Left colon (tissue), 2 donors: ENCODE data around the gene ST6GALNAC5. TPM values are rescaled to one million over a fixed set of nuclear protein-coding genes. Genes with fewer than 3 reads are reported as not detected.

Source experiments
- ATAC-seq: fragments of 200-7000 bp; cut with Tn5 transposase; one replicate; pipeline ENCODE4 v1.9.1; 2020; ENCODE audit warnings: mild to moderate bottlenecking, moderate library complexity
- DNase-seq, 2 donors: peaks; one replicate each; pipeline ENCODE4 v3.0.0-alpha.2; 2020
- intact Hi-C, 2 donors: fragments of 100-400 bp; cut with DNase I in 1 of 2; cut with micrococcal nuclease in 1 of 2; formaldehyde crosslinking; loops; one replicate each; pipeline versions ENCODE4 v1.11.2 to v1.14.0; 2022; cut with DNase I, micrococcal nuclease
- total RNA-seq, 2 donors: library from RNA; stranded (reverse); fragmentation: NEBNext Ultra II Directional; extraction: Animal tissue kit (Norgen Biotek cat#: 25700); gene quantifications; one replicate each; pipeline ENCODE4 v1.2.1, GENCODE V29; 2021
- donor health status: DM: no; HTN: no; CAD: no.
- donor health status: DM: yes; HTN: yes; CAD: no.

ST6GALNAC5 gene
- total RNA-seq, 2 donors from 2014 or later: 0.31 to 1.5 TPM

DNA sequence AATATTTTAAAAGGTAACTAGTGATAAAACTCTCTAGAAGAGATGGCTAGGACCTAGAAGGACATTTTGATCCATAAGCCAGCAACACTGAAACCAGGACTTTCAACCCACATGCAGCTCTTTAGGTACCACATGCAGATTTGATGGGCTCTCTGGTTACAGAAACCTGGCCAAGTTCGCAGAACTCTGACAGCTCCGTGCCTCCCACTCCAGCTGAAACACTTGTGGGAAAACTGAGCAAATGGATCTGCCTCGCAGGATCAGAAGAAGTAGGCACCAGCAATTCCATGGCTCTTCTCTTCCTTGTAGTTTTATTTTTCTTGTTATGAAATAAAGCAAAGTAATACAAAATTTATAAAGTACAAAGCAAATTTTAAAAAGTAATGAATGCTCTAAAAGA, 58.5 kb downstream of the ST6GALNAC5 start:
- intact Hi-C loops: no loop called here
- ATAC-seq: no peak

DNA sequence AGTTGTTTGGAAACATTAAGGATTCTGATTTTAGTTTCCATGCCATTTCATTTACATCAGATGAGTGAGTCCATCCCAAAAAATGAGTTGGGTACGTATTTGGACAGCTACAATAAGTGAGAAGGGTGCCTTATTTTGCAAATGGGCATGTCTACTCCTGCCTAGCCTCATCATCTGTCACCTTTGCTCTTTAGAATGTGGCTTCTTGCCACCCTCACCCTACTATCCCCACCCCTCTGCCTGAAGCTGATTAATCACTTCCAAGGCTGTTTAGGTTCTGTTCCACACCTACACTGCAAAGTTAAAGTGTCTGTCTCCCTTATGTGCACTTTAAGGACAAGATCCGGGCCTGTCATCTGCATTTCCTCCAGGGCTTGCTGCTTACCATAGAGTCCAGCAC, 61.2 kb downstream of the ST6GALNAC5 start:
- DNase-seq (no peak), ATAC-seq (no peak)
- intact Hi-C loops: no loop called here

More for the DNA sequence above, 58.5 kb downstream of the ST6GALNAC5 start:
- DNase-seq: no peak

DNA sequence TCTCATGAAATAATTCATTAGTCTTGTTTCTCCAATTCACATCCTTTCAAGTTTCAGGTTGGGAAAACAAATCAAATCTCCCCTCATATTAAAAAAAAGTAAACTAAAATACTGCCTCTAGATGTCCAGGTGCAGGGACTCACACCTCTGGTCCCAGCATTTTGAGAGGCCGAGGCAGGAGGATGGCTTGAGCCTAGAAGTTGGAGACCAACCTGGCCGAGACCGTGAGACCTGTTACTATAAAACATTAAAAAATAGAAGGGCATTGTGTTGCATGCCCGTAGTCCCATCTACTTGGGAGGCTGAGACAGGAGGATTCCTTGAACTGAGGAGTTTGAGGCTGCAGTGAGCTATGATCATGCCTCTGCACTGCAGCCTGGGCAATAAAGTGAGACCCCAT, 61.9 kb downstream of the ST6GALNAC5 start:
- ATAC-seq (no peak), DNase-seq (no peak)
- intact Hi-C loops: no loop called here

DNA sequence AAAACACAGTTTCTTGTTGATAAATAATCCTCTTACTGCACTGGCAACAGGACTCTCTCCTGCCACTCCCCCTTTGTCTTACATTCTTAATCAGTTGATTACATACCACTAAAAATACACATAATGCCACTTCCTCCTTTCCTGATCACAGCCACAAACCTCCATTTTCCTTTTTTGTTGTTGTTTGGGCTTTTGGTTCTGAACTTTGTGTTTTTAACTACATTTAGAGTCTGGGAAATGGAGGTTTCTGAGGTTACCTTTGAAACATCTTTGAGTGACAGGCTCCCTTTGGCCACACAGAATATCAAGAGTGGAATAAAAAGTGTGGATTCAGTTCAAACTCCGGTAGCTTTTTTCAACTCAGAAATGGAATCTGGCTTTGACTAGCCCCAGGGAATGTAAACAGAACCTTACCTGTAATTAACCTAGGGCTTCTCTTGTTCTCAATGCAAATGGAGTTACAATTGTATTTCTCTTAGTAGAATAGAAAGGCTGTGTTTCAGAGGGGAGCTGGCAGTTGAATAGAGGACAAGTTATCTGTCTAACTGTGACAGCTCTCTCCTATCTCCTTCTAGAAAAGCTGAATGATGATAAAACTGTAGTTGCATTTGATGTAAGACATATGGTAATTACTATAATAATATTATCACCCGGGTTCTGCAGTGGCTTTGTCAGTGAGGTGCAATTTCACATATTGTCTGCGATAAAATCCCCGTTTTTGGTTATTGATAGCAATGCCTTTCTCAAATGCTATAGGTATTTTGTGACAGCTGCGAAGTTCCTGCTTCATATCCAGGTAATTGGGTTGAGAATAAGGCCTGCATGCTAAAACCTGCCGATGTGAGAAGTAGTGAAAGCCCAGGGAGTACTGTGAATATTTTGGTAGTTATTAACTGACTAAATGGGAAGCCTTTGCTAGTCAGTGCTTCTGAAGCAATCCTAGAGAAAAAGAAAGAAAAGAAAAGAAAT, 66.9 kb downstream of the ST6GALNAC5 start:
- DNase-seq (no peak), ATAC-seq (no peak)
- intact Hi-C loops: no loop called here

DNA sequence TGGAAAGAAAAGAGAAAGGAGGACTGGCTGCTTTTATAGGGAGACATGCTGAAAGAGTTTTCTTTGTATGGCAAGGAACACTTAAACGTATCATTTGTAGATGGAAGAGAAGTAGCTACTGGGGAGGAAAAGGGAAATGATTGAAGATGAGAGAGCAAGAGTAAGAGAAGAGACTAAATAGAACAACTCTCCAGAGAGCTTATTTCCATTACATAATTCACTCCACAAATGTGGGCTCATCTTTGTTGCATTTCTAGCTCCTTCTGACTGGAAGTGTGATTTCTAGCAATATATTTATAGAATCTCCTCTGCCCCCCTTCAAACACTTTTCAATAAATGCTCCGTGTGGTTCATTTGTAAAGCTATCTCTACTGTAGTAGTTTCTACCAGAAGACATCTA, 71.0 kb downstream of the ST6GALNAC5 start:
- ATAC-seq (no peak), DNase-seq (no peak)
- intact Hi-C loops: no loop called here

DNA sequence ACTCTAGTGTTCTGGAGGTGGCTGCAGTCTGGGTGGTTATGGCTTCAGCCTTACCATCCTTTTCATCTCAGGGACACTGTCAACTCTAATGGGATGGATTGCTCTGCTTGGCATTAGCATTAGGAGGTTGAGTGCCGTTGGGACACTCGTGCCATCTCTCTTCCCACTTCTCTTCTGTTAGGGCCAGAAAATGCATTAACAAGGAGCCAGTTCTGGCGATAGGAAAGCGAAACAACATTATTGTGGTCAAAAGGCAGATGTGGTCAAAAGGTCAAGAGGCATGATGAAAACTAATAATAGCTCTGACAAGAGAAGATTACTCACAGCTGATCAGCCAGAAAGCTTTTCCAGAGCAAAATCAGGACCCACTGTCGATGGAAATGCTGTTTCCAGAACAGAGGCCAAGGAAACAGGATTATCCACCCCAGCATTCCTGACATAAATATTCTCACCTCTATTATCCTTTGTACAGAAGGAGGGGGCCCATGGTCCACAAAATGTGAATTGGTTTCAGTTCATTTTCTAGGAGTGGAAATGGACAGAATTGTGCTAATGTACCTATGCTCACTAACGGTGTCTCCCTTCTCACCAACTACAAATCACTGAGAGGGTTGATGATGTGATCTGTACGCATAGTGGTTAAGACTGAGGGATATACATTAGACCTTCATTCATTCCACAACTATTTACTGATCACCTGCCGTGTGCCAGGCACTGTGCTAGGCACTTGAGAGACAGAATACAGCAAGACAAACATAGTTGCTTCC, 72.0 kb downstream of the ST6GALNAC5 start:
- DNase-seq: no peak
- ATAC-seq: no peak
- intact Hi-C loops: no loop called here

DNA sequence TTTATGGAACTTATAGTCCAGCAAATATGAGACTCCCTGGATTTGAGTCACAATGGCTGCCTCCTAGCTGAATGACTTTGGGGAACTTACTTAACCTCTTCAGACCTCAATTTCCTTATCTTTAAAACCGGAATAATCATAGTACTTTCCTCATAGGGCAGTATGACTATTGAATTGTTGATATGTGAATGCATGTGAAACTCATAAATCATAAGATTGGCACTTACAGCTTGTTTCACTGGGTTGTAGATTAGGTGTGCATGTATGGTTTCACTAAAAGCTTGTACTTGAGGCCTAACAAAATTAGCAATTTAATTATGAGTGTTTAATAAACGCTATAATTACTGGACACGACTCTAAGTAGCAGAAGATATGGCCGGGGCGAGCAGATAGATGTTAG, 72.5 kb downstream of the ST6GALNAC5 start:
- intact Hi-C loops: no loop called here
- ATAC-seq: no peak
- DNase-seq: no peak

DNA sequence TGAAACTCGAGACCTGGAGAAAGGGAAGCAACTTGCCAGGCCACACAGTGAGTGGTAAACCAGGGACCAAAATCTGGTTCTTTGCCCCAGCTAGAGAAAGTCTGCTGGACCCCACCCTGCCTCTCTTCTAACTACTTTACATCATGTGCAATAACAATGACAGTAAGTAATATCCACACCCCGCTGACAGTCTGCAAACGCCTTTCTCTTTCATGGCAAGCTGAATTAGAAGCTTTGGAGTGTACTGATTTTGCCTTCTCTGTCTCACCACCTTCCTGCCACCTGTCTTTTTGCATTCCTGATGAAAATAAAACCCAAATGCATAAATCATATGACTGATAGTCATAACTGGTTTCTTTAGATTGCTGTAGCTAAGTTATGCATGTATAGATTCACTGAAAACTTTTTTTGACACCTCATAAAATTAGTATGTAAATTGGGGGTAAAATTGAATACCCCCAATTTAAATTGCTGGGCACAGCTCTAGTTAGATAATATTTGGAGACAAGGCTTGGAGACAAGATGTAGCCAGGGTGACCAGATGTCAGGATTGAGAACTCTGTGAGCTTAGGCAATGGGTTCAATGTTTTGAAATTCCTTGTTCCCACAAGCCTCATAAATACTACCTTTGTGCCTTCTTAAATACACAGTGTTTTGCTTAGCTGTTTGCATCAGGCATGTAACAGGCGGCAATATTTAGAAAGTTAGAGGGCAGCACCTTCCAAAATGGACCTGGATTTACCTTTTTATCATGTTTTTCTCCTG, 73.5 kb downstream of the ST6GALNAC5 start:
- no peak for ATAC-seq
- no peak for DNase-seq
- intact Hi-C loops: no loop called here

DNA sequence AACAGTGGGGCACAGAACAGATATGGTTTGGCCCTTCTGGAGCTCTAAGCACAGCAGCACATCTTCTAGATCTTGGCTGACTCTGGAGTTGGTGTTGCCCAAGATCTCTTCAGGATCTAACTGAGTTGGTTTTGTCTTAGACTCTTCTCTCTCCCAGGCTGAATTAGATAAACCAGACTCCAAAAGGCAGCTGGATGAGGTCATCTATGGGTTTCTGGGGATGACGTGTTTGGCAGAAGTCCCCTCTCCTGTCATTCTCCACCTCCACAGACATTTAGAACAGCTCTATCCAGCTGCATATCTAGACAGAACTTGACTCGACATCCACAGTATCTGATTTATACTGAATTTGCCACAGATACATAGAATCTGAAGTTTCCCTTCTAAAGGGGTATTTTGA, 75.3 kb downstream of the ST6GALNAC5 start:
- intact Hi-C loops: no loop called here
- no peak for ATAC-seq
- no peak for DNase-seq

DNA sequence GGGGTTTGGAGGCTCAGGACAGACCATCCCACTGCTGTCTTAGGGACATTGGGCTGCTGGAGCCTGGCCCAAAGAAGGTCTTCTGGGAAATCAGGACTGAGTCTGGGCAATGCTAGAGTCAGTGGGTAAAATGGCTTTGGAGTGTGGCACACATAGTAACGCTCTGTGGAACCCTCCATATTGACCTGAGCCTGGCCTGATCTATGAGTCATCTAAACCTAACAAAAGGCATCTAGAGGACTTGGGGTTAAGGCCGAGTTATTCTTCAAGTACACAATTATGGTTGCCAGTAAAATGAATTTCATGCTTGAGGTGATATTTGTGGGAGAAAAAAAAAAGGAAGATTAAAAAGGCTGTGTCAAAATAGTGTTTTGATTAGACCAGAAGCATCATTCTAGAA, 77.7 kb downstream of the ST6GALNAC5 start:
- DNase-seq (no peak), ATAC-seq (no peak)
- intact Hi-C loops: no loop called here

DNA sequence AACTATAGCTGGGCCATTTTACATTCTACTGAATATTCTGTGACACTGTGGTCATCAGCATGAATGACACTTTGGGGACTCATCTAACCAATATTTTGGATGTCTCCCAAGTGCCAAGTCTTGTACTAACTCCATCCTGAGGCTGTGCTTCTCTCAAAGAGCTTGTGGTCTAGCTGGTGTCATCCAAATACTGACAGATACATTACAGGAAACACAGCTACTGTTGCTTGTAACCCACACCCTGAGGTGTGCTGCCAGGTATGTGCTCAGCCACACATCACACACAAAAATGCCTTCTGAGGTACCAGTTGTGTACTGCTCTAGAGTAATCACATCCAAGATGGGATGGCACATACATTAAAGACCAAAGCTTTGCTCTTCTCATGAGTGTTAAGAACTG, 81.6 kb downstream of the ST6GALNAC5 start:
- ATAC-seq: no peak
- DNase-seq: no peak
- intact Hi-C loops: no loop called here

DNA sequence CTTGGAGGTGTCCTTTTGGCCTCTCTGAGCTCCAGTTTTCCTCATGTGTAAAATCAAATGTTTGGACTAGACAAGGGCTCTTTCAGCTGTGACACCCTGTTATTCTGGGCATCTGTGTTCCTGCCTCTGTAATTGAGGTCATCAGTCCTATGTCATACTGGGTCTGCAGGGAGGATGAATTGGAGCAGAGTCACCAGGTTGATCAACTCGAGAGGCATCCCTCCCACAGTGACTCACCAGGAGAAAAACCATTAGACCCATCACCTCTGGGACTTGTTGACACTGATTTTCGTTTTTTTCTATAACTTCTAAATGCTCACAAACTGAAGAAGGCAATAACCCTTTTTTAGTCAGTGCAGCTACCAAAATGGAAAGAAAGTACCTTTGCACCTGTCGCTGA, 82.2 kb downstream of the ST6GALNAC5 start:
- DNase-seq: no peak
- intact Hi-C loops: no loop called here
- no peak for ATAC-seq

DNA sequence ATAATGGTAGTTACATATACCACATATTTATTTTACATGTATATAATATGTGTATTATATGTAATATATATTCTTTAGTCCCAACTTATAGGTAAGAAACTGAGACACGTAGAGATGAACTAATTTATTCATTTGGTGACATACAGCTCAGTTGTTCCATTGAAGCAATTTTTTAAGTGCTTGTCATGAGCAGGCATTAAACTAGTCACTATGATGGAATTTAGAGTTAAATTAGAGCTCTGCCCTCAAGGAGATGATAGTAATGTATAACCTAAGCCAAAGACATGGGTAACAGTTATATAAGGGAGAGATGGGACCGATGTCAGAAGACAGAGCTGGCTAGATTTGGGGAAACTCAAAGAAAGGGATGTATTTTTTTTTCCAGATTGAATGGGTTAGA, 83.0 kb downstream of the ST6GALNAC5 start:
- ATAC-seq (no peak), DNase-seq (no peak)
- intact Hi-C loops: no loop called here

DNA sequence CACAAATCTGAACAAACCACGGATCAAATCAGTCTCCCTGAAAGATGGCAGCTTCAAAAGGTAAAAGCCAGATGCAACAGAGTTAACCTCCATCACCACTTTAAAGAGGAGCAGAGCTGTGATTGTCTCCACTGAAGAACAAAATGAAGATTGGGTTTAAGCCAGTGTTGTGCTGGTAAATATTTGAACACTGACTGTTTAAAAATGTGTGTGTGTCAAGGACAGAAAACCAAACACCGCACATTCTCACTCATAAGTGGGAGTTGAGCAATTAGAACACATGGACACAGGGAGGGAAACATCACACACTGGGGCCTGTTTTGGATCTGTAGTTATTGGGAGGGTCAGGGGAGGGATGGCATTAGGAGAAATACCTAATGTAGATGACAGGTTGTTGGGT, 83.9 kb downstream of the ST6GALNAC5 start:
- ATAC-seq (no peak), DNase-seq (no peak)
- intact Hi-C loops: no loop called here

DNA sequence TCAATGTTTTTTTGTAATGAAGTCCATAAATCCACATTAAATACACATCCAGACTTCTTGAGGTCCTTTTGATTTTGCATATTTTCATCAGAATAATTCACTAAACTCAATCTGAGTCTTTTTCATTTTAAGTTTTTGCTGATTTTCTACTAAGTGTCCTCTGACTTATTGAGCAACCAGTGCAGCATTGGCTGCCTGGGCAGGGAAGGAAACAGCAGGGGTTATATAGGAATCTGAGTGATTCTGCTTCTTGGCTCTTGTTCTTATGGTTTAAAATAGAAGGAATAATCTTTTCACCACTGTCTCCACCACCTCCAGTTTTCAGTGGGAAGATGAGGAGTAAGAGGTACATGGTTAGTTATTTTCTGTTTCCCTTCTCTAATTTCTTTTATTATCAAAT, 88.4 kb downstream of the ST6GALNAC5 start:
- ATAC-seq: no peak
- intact Hi-C loops: no loop called here
- no peak for DNase-seq

DNA sequence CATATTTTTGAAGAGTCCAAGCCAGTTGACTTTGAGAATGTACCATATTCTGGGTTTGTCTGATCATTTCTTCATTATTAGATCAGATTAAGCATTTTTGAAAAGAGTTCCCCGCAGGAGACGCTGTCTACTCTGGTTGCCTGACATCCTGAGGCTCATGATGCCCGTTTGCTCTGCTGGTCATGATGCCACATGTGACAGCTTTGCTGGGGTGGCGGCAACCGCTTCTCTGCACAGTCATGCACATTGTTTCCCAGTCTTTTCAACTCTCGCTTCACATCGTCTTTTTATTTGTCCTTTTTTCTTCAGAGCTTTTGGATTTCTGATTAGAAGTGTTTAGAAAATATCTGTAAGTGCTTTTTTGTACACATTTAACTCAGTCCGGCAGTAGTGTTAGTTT, 90.7 kb downstream of the ST6GALNAC5 start:
- intact Hi-C loops: no loop called here
- no peak for DNase-seq
- ATAC-seq: no peak

DNA sequence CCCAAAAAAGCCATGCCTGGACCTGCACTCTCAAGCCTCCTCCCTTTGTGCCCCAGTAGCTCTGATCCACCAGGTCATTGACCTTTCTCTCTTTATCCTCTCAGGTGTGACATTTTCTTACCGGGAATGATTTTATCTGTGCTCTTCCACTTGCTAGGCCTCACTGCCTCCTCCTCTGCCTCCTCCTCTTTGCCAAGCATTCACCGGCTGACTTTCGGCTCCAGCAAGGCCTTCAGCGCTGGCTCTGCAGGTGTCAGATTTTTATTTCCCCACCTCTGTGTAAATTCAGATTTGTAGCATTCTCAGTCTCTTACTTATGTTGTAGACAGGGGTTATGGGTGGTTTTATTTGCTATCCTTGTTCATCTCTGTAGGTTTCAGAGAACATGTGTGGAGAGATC, 91.5 kb downstream of the ST6GALNAC5 start:
- intact Hi-C loops: no loop called here
- no peak for DNase-seq

DNA sequence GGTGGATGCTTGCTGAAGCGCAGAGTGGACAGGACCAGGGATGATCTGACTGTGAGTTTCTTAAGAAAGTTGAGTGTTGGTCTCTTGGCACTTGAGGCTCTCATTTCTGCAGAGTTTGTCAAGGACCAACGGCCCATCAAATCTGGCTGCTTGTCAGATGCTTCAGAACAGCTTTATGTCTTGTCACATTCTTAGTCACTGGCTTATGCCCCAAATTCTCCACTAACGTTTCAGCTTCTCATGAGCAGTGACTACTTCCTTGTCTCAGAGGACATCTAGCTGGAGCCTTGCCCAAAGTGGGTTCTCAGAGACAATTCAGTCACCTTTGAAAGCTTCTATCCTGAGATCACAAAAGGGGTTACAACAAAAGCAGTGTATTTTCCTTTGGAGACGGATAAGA, 92.3 kb downstream of the ST6GALNAC5 start:
- ATAC-seq: no peak
- intact Hi-C loops: no loop called here
- no peak for DNase-seq

More for the DNA sequence above, 91.5 kb downstream of the ST6GALNAC5 start:
- ATAC-seq: no peak

DNA sequence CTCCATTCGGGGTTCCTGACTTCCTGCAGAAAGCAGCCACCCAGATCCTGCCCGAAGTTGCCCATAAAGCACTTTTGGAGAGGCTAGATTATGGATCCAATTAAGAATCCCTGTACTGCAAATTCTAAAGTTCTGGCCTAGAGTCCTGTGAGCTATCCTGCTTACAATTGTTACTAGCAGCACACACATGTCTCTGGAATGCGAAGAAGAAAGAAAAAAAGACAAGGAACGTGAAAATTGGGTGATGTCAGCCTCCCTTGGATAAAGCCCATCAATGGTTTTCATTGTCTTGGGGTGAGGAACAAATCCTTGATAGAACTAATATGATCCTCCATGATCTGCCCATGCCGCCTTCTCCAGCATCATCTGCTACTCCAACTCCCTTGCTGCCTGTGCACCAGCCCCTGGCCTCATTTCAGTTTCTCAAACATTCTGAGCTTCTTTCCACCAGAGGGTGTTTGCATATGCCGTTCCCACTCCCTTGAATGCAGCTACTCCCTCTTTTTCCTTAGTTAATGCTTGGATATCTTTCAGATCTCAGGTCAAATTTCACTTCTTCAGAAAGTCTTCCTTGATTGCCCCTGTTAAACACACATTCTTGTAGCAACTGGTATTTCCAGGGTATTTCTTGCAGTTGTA, 94.0 kb downstream of the ST6GALNAC5 start:
- intact Hi-C loops: no loop called here
- ATAC-seq (no peak), DNase-seq (no peak)
